Spleen (tissue), 11 donors: ENCODE results near the gene C9. TPM values are rescaled to one million over a fixed set of nuclear protein-coding genes. Genes with fewer than 3 reads are reported as not detected.

ENCODE experiments used
- DNase-seq: peaks from one replicate; pipeline ENCODE4 v3.0.0-alpha.2; 2020
- H3K27ac ChIP-seq, 8 donors: fragments of 200-600 bp; sonication (generic) in 7 of 8; 1 replicate in 4 of 8; 2 replicates in 4 of 8; pipeline versions ENCODE4 v1.5.0 to v1.8.0; 2016 to 2021; ENCODE audit warnings: inconsistent platforms in 4 of 8, mild to moderate bottlenecking in 4 of 8, moderate library complexity in 1 of 8
- H3K27me3 ChIP-seq, 7 donors: fragments of 200-600 bp; sonication (generic) in 6 of 7; replicated peaks in 1 of 7; 1 replicate in 4 of 7; 2 replicates in 3 of 7; pipeline versions ENCODE4 v1.5.0 to v1.8.0; 2016 to 2021; ENCODE audit warnings: inconsistent platforms in 3 of 7, mild to moderate bottlenecking in 1 of 7
- H3K36me3 ChIP-seq, 6 donors: fragments of 200-600 bp; sonication (generic) in 5 of 6; 1 replicate in 4 of 6; 2 replicates in 2 of 6; pipeline versions ENCODE4 v1.5.0 to v1.8.0; 2016 to 2021; ENCODE audit warnings: inconsistent platforms in 2 of 6
- H3K4me1 ChIP-seq, 6 donors: fragments of 200-600 bp; sonication (generic) in 5 of 6; 1 replicate in 3 of 6; 2 replicates in 3 of 6; pipeline versions ENCODE4 v1.5.0 to v1.8.0; 2016 to 2021; ENCODE audit warnings: inconsistent platforms in 3 of 6
- H3K4me3 ChIP-seq, 8 donors: fragments of 200-600 bp; sonication (generic) in 7 of 8; 1 replicate in 4 of 8; 2 replicates in 4 of 8; pipeline versions ENCODE4 v1.5.0 to v1.8.0; 2016 to 2021; ENCODE audit warnings: inconsistent platforms in 4 of 8, mild to moderate bottlenecking in 4 of 8, moderate library complexity in 2 of 8
- H3K9me3 ChIP-seq, 8 donors: fragments of 200-600 bp; sonication (generic) in 7 of 8; 1 replicate in 4 of 8; 2 replicates in 4 of 8; pipeline versions ENCODE4 v1.5.0 to v1.8.0; 2016 to 2021; ENCODE audit warnings: inconsistent platforms in 4 of 8
- CTCF ChIP-seq, 11 experiments: fragments of 200-600 bp in 7 of 11; fragments of 450-650 bp in 4 of 11; sonication (generic) in 4 of 11; IDR thresholded peaks in 8 of 11; conservative IDR thresholded peaks in 3 of 11; 1 replicate in 7 of 11; 2 replicates in 4 of 11; pipeline versions ENCODE4 v1.4.0 to v1.8.0; 2016 to 2021; ENCODE audit warnings: antibody characterized with exemption in 11 of 11, inconsistent platforms in 4 of 11, mild to moderate bottlenecking in 1 of 11
- POLR2A ChIP-seq, 3 donors: fragments of 450-650 bp; IDR thresholded peaks; one replicate each; pipeline ENCODE4 v1.5.1; 2017; ENCODE audit warnings: antibody characterized with exemption in 3 of 3, mild to moderate bottlenecking in 1 of 3
- POLR2AphosphoS5 ChIP-seq, 3 donors: sonication (generic); formaldehyde crosslinking; IDR thresholded peaks; one replicate each; pipeline ENCODE4 v1.5.1; 2017; ENCODE audit warnings: antibody characterized with exemption in 3 of 3
- WGBS, 5 donors: extraction: QIAGEN DNeasy Blood & Tissue Kit in 3 of 5; methylation state at CpG; one replicate each; pipeline versions ENCODE4 v1.1.5 to v1.1.7; 2013 to 2018; 5-methylcytosine and 5-hydroxymethylcytosine counted together
- intact Hi-C: fragments of 100-400 bp; cut with DNase I; formaldehyde crosslinking; loops from one replicate; pipeline ENCODE4 v1.15.0; 2023; ENCODE audit warnings: low total_unique reads
- polyA plus RNA-seq, 3 donors: library from polyadenylated mRNA; stranded (reverse); fragments of 200-250 nt; gene quantifications; one replicate each; pipeline ENCODE4 v1.2.1, GENCODE V29; 2013
- total RNA-seq, 7 donors: library from RNA; depleted of rRNA in 3 of 7; stranded (reverse); fragments of >200 nt in 3 of 7; fragmentation: NEBNext Ultra II Directional in 4 of 7; extraction: Animal tissue kit (Norgen Biotek cat#: 25700) in 4 of 7; gene quantifications; one replicate each; pipeline versions ENCODE4 v1.1.0 to v1.2.1, GENCODE V29; 2016 to 2021
- donor health status: healthy with polysubstance abuse.
- donor health status: DM: no; HTN: no; CAD: no; lungs with moderate emphysema.
- donor health status: DM: no; HTN: no; CAD: no.
- donor health status: Bipolar disorder and iron deficiency.
- donor health status: healthy.
- donor health status: DM: no; HTN: no; CAD: no.
- donor health status: DM: yes; HTN: yes; CAD: no.

Gene C9
- total and polyA plus RNA-seq, 10 donors = 0.55 TPM; not detected in 9

GRCh38 chr5:39266442-39266841 is 97.9 kb downstream of the C9 start:
- Histone ChIP-seq H3K36me3 (no peaks in the 10 kb centered on the region), H3K27ac (peak overlapping the region in 6 of 8 donors; percentile 5 to 93 (median 32)), H3K4me1 (peaks cover 0 to 97% (median 47%) of the 10 kb centered on the region in 6 donors), H3K9me3 (no peaks in the 10 kb centered on the region), H3K27me3 (no peaks in the 10 kb centered on the region), H3K4me3 (no peak overlapping the region)
- WGBS, 5 donors = 0% methylated on average over 2 of the region's 2 CpGs
- intact Hi-C loops = no loop called here
- TF ChIP-seq POLR2A (IDR thresholded peaks at IDR 0.05) (no peak), CTCF (IDR thresholded peaks at IDR 0.05 in 8 of 11, conservative IDR thresholded peaks at IDR 0.05 in 3 of 11) (no peak), POLR2AphosphoS5 (IDR thresholded peaks at IDR 0.05) (no peak)
- no peak for DNase-seq

DNA sequence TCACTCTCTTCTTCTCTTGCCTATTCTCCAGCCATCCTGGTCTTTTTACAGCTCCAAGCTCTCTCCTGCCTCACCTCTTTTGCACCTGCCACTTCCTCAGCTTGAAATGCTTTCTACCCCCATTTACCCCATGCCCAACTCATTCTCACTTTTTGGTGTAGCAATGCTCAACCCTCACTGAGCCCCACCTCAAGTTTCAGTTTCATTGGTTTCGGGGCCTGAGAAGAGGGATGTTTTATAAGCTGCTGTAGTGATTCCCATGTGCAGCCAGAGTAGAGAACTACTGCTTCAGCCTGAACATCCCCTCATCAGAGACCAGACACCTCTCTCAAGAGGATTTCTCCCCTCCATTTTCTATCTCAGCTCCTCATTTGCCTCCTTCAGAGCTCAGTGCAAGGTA is 99.8 kb downstream of the C9 start:
- Histone ChIP-seq H3K27ac (peak overlapping the region in 5 of 8 donors; percentile 30 to 93 (median 43)), H3K36me3 (no peaks in the 10 kb centered on the region), H3K4me1 (peaks cover 0 to 78% (median 31%) of the 10 kb centered on the region in 6 donors), H3K27me3 (no peaks in the 10 kb centered on the region), H3K4me3 (no peak overlapping the region), H3K9me3 (no peaks in the 10 kb centered on the region)
- 37 to 60% (median 44%) methylated on average over 1 of the region's 1 CpG for WGBS, 5 donors
- TF ChIP-seq CTCF (IDR thresholded peaks at IDR 0.05 in 8 of 11, conservative IDR thresholded peaks at IDR 0.05 in 3 of 11) = no peak
- no peak for TF ChIP-seq POLR2A (IDR thresholded peaks at IDR 0.05)
- TF ChIP-seq POLR2AphosphoS5 (IDR thresholded peaks at IDR 0.05) = no peak
- no peak for DNase-seq
- intact Hi-C loops = no loop called here

GRCh38 chr5:39262981-39263380 is 101.3 kb downstream of the C9 start:
- Histone ChIP-seq H3K27me3 (no peaks in the 10 kb centered on the region), H3K36me3 (no peaks in the 10 kb centered on the region), H3K4me3 (no peak overlapping the region), H3K4me1 (peaks cover 0 to 75% (median 27%) of the 10 kb centered on the region in 6 donors), H3K27ac (peak overlapping the region in 3 of 8 donors; percentile 32 to 93 (median 57)), H3K9me3 (no peaks in the 10 kb centered on the region)
- DNase-seq = no peak
- WGBS, 5 donors = 45 to 87% (median 63%) methylated on average over 2 of the region's 2 CpGs
- intact Hi-C loops = no loop called here
- TF ChIP-seq POLR2AphosphoS5 (IDR thresholded peaks at IDR 0.05) = no peak
- no peak for TF ChIP-seq CTCF (IDR thresholded peaks at IDR 0.05 in 8 of 11, conservative IDR thresholded peaks at IDR 0.05 in 3 of 11)
- no peak for TF ChIP-seq POLR2A (IDR thresholded peaks at IDR 0.05)

DNA sequence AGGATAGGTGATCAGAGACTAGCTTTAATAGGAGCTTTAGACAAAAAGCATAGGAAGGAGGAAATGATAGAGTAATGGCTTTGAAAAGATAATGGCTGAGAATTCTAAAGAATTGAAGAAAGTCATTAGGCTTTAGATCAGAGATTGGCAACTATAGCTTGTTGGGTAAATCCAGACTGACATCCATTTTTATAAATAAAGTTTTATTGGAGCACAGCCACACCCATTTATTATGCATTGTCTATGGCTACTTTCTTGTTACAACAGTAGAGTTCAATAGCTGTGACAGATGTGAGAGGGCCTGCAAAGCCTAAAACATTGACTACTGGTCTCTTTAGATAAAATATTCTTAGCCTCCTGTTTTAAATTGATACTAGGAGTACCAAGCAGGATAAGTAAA is 104.2 kb downstream of the C9 start:
- Histone ChIP-seq H3K4me1 (peaks cover 0 to 76% (median 20%) of the 10 kb centered on the region in 6 donors), H3K9me3 (no peaks in the 10 kb centered on the region), H3K4me3 (no peak overlapping the region), H3K27ac (no peak overlapping the region), H3K27me3 (no peaks in the 10 kb centered on the region), H3K36me3 (no peaks in the 10 kb centered on the region)
- no peak for DNase-seq
- TF ChIP-seq POLR2AphosphoS5 (IDR thresholded peaks at IDR 0.05) = no peak
- TF ChIP-seq POLR2A (IDR thresholded peaks at IDR 0.05) = no peak
- no peak for TF ChIP-seq CTCF (IDR thresholded peaks at IDR 0.05 in 8 of 11, conservative IDR thresholded peaks at IDR 0.05 in 3 of 11)
- intact Hi-C loops = no loop called here
